GM21723 (cell line): ENCODE measurements around the gene SLC41A3.

Experiments
- ATAC-seq: cut with Tn5 transposase; IDR thresholded peaks from one replicate; pipeline ENCODE4 v1.9.1; 2021; ENCODE audit warnings: mild to moderate bottlenecking, moderate library complexity; ENCODE audit not compliant: unreplicated experiment

Gene SLC41A3

GRCh38 chr3:126033051-126033745, 50.7 kb downstream of the SLC41A3 start:
- no peak for ATAC-seq

DNA sequence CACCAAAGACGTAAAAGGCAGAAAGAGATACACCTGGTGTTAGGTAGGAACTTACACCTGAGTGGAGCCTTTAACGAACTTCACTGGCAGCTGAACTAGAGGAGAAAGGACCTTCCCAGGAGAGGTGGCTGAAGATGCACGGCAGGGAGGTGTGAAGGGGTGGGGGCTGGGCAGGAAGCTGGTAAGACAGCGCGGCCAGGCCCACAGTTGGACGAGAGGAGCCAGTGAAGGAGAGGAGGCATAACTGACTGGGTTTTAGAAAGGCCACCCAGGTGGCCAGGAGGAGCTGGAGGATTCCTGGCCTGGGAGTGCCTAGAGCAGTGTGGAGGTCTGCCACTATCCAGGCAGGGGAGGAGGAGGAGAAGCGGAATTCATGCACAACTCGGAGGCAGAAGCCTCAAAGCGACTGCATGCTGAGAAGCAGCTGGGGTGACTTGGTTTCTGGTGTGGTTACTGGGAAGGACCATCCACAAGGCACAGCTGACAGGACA, 51.9 kb downstream of the SLC41A3 start:
- no peak for ATAC-seq

- ATAC-seq: no peak
These were observed 53.5 kb downstream of the SLC41A3 start for GRCh38 chr3:126030455-126030854.

- ATAC-seq: no peak
These were observed 54.7 kb downstream of the SLC41A3 start for GRCh38 chr3:126029241-126029640.

GRCh38 chr3:126028096-126028495, 55.8 kb downstream of the SLC41A3 start:
- no peak for ATAC-seq

GRCh38 chr3:126026761-126027160, 57.2 kb downstream of the SLC41A3 start:
- no peak for ATAC-seq

DNA sequence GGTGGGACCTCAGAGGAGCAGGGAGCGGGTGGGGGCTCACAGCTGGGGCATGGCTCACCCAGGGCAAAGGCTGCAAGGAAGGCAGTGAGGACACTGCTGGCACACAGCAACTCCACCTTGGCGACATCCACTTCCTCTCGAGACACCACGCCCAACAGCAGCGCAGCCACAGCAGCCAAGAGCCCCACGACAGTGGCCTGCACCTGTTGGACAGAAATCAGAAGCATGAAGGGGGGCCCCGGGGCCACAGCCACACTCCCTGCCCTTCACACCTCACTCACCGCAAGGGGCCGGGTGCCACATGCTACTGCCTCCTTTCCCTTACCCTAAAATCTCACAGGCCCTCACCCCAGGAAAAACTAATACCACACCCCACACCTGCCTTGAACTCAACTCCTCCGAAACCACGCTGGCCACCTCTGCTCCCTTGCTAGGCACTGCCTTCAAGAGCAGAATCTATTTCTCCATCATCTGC, 57.6 kb downstream of the SLC41A3 start:
- no peak for ATAC-seq

DNA sequence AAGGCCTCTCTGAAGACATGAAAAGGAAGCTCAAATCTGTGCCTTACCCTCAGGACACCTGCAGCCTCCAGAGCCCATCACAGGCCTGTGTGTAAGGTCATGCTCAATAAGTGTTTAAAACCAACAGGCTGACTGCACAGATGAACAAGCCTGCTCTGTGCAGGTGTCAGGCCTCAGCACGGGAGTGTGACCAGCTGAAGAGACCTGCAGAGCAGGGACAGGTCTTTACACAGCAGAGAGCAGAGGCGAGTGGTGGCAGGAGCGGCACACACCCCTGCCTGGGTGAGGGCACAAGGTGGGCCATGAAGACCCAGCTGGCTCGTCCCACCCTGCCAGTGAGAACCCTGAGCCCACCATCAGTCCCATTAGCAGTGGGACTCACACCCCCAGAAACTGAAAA, 58.1 kb downstream of the SLC41A3 start:
- no peak for ATAC-seq

GRCh38 chr3:126025116-126025729, 58.7 kb downstream of the SLC41A3 start:
- no peak for ATAC-seq

- no peak for ATAC-seq
These were observed 59.7 kb downstream of the SLC41A3 start for GRCh38 chr3:126024049-126024854.

DNA sequence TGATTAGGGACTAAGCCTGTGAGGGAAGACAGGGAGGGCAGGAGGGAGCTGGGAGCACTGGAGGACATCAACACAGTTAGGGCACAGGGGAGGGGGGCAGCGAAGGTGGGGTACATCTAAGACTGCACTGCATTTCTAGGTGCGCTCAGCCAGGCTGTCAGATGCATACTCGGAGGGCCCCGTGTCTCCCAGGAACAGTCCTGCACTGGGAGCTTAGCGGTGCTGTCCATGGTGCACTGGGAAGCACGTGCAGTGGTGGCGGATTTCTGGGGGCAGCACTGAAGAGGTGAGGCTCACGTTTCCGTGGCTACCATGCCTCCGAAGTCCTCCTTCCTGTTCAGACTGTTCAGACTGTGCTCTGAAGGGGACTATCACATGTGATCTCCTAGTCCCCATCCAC, 60.5 kb downstream of the SLC41A3 start:
- no peak for ATAC-seq

DNA sequence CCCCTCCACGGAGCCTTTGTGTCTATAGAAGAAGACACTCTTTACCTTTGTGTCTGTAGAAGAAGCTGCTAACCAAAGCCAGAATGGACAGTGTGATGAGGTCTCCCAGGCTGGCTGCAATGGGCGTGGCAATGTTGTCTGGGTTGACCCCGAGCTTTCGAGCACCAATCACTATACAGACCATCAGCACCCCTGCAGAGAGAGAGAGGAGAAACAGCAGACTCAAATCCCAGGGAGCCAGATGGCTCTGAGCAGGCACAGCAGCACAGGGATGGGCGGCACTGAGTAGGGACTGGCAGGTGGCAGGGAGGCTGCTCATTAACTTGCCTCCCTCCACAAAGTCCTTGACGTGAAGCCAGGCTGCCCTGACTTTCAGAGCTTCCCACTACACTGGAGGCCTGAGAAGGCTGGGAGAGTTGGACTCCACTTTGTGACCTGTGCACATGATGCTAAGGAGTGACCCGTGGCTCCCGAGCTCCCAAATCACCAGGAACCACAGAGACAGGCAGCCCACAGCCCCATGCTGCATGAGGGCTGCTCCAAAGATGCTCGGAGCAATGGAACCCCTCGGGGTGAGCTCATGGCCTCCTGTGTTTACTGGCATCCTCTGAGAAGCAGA, 61.1 kb downstream of the SLC41A3 start:
- no peak for ATAC-seq

- no peak for ATAC-seq
These were observed 62.2 kb downstream of the SLC41A3 start for GRCh38 chr3:126021702-126022101.

GRCh38 chr3:126021224-126021623, 62.7 kb downstream of the SLC41A3 start:
- no peak for ATAC-seq

GRCh38 chr3:126019683-126020082, 64.2 kb downstream of the SLC41A3 start:
- ATAC-seq: no peak

DNA sequence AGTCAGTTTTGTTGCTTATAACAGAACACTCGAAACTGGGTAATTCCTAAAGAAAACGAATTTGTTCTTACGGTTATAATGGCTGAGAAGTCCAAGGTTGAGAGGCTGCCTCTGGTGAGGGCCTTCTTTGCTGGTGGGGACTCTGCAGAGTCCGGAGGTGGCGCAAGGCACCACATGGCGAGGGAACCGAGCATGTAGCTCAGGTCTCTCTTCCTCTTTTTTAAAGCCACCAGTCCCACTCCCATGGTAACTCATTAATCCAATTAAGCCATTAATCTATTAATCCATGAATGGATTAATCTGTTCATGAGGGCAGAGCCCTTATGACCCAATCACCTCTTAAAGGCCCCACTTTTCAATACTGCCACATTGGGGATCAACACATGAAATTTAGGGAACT, 64.9 kb downstream of the SLC41A3 start:
- no peak for ATAC-seq

DNA sequence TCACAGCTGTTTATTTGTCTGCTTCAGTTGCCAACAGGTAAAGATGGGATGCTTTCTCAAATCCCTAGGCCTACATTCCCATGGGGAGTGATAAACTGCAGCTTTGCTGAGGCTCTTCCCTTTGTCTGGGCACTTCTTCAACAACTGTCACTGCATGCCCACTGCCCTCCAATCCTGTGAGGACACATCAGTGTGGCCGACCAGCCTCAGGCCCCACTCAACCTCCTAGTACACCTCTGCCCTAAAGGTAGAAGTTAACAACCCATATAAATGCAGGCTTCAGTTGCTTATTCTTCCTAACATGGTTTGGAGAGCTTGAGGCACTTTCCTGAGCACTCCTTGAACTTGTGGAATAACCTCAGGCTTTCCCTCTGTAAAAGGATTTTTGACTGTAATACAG, 65.4 kb downstream of the SLC41A3 start:
- ATAC-seq: no peak

GRCh38 chr3:126017362-126017761, 66.6 kb downstream of the SLC41A3 start:
- ATAC-seq: no peak

DNA sequence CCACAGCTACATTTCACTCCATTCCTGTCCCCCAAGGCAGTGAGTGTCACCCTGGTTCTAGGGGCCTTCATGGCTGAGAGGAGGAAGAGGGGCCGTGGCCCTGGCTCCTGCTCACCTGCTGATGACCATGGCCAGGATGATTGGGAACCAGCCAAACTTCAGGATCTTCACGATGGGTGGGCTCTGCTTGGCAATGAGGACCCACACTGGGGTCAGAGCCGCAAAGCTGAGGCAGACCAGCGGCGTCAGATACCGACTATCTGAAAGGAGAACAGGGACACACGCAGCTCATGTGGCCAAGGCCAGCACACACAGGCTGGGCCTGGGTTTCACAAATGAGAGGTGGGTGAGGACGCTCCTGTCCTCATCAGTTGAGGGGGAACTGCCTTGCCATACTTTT, 67.3 kb downstream of the SLC41A3 start:
- no peak for ATAC-seq

DNA sequence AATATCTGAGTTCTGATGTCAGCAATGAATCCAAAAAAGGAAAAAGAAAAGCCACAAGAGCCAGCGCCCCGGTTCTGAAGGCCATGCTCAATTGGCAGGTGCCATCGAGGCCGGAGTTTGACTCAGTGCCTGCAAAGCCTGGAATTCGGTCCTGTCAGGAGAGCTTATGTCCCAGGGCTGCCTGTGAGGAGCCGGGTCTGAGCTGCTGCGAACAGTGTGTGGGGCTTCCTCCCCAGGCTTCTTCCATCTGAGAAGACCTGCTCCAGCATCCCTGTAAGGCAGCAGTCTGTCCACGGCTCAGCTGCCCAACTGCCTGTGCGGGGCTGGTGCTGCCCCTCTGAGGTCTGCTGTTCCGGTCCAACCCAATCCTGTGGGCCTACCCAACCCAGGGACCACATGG, 68.8 kb downstream of the SLC41A3 start:
- ATAC-seq: no peak

DNA sequence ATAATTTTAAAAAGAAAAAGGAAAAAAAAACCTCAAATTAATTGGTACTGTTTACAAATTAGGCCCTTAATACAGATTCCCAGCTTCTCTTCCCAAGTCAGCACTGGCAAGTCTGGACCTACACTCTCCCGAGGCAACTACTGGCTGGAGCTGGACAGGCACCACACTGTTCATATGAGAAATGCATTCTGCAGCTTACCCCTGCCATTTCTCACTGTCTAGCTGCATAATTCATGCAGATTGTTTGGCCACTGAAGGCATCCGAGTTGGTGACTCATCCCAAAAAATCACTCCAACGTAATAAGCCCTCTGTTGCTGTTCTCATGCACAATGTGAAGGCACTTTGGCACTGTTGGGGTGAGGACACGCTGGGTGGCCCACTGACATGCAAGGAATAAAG, 69.7 kb downstream of the SLC41A3 start:
- ATAC-seq: no peak
